ENCODE results near the gene SLC16A5. TPM values are rescaled to one million over a fixed set of nuclear protein-coding genes. Genes with fewer than 3 reads are reported as not detected.
A peak's percentile ranks its signal among the peaks of the same experiment; 100 is the strongest.
"Not testable (repeated sequence)": the region's sequence is repeated elsewhere in the genome, so short reads cannot be mapped to it uniquely, and the experiment has no call there.

Gene SLC16A5
- total and polyA plus RNA-seq, 9 donors, result 4.4 to 12.7 (median 8.2) TPM

DNA sequence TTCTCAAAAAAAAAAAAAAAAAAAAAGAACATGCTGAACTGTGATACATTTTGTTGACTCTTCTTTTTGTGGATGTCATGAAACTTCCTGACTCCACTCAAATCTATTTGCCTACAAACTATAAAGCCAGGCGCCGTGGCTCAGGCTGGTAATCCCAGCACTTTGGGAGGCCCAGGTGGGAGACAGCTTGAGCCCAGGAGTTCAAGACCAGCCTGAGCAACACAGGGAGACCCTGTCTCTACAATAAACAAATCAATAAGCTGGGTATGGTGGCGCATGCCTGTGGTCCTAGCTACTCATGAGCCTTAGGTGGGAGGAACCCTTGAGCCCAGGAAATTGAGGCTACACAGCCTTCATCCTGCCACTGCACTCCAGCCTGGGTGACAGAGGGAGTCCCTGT lies 45.2 kb downstream of the SLC16A5 start:
- no peaks in the 10 kb centered on the region for H3K9me3 ChIP-seq (replicated peaks; ENCODE audit: control insufficient read depth, low read depth, low read length)
- DNase-seq, result no peak
- H3K27me3 ChIP-seq (ENCODE audit: control insufficient read depth, insufficient read depth, low read length), result no peaks in the 10 kb centered on the region
- H3K27ac ChIP-seq (ENCODE audit: low read length), result no peak overlapping the region
- peaks cover 18% of the 10 kb centered on the region for H3K4me1 ChIP-seq (ENCODE audit: control insufficient read depth, insufficient read depth, low read length)
- peaks cover 29% of the 10 kb centered on the region for H3K36me3 ChIP-seq (ENCODE audit: control insufficient read depth, insufficient read depth, low read length)
- no peak overlapping the region for H3K4me3 ChIP-seq (ENCODE audit: low read length)
- no CpG with 5 or more reads among the region's 3 CpGs for WGBS (ENCODE audit: insufficient coverage)

DNA sequence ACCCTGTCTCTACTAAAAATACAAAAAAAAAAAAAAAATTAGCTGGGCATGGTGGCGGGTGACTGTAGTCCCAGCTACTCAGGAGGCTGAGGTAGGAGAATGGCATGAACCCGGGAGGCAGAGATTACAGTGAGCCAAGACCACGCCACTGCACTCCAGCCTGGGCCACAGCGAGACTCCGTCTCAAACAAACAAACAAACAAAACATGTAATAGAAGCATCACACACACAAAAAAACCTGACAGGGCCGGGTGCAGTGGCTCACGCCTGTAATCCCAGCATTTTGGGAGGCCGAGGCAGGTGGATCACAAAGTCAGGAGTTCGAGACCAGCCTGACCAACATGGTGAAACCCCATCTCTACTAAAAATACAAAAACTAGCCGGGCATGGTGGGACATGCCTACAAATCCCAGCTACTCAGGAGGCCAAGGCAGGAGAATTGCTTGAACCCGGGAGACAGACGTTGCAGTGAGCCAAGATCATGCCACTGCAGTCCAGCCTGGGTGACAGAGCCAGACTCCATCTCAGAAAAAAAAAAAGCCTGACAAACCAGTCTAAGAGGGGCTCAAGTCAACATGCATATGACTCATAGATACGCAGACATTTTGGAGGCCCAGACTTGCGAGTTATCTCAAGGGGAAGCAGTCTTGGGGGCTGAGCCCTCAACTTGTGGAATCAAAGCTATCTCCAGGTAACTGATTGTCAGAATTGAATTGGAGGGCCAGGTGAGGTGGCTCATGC lies 46.0 kb downstream of the SLC16A5 start:
- H3K9me3 ChIP-seq (replicated peaks; ENCODE audit: control insufficient read depth, low read depth, low read length); DNase-seq; H3K27ac ChIP-seq (ENCODE audit: low read length); H3K4me3 ChIP-seq (ENCODE audit: low read length); H3K27me3 ChIP-seq (ENCODE audit: control insufficient read depth, insufficient read depth, low read length): not testable (repeated sequence)
- Histone ChIP-seq H3K36me3 (ENCODE audit: control insufficient read depth, insufficient read depth, low read length) (peaks cover 28% of the 10 kb centered on the region), H3K4me1 (ENCODE audit: control insufficient read depth, insufficient read depth, low read length) (peaks cover 15% of the 10 kb centered on the region)
- 84% methylated on average over 10 of the region's 14 CpGs for WGBS (ENCODE audit: insufficient coverage)

DNA sequence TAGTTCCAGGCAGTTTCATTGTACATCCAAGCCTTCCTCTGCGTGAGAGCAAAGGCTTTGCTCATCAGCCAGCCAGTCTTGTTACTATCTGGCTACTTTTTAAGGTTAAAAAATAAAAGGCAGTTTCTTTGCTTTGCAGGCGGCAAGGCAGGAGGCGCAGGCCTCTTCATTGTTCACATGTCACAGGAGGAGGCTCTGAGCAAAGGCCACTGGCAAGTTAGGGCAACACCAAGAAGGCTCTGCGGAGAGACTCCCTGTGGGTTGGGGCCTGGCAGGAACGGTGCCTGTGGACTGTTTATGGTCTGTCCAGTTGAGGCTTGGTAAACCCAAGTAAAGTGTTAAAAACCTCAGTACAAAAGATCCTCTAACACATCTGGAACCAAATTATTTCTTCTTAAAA lies 47.7 kb downstream of the SLC16A5 start:
- WGBS (ENCODE audit: insufficient coverage), result 90% methylated on average over 2 of the region's 5 CpGs
- peaks cover 11% of the 10 kb centered on the region for H3K4me1 ChIP-seq (ENCODE audit: control insufficient read depth, insufficient read depth, low read length)
- no peak overlapping the region for H3K4me3 ChIP-seq (ENCODE audit: low read length)
- H3K27ac ChIP-seq (ENCODE audit: low read length), result no peak overlapping the region
- peaks cover 16% of the 10 kb centered on the region for H3K36me3 ChIP-seq (ENCODE audit: control insufficient read depth, insufficient read depth, low read length)
- no peak for DNase-seq
- no peaks in the 10 kb centered on the region for H3K9me3 ChIP-seq (replicated peaks; ENCODE audit: control insufficient read depth, low read depth, low read length)
- no peaks in the 10 kb centered on the region for H3K27me3 ChIP-seq (ENCODE audit: control insufficient read depth, insufficient read depth, low read length)

DNA sequence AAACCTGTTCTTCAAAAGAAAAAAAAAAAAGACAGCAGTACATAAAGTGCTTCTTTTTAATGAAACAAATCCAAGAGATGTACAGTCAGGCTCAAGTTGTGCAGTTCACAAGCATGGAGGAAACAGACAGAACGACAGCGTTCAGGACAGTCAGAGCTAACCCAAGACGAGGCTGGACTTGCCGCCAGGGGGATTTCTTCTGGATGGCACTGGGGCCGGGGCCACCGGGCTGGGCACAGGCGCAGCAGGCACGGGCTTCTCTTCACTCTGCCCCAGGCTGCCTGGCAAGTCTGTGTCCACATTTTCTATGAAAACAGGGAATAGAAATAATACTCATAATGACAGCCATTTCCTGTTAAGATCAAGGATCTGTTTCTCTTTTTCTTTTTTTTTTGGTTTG lies 48.2 kb downstream of the SLC16A5 start:
- H3K36me3 ChIP-seq (ENCODE audit: control insufficient read depth, insufficient read depth, low read length), result peaks cover 20% of the 10 kb centered on the region
- no peak for DNase-seq
- H3K9me3 ChIP-seq (replicated peaks; ENCODE audit: control insufficient read depth, low read depth, low read length), result no peaks in the 10 kb centered on the region
- no peaks in the 10 kb centered on the region for H3K27me3 ChIP-seq (ENCODE audit: control insufficient read depth, insufficient read depth, low read length)
- H3K27ac ChIP-seq (ENCODE audit: low read length), result no peak overlapping the region
- H3K4me1 ChIP-seq (ENCODE audit: control insufficient read depth, insufficient read depth, low read length), result peaks cover 6% of the 10 kb centered on the region
- 84% methylated on average over 4 of the region's 8 CpGs for WGBS (ENCODE audit: insufficient coverage)
- no peak overlapping the region for H3K4me3 ChIP-seq (ENCODE audit: low read length)

DNA sequence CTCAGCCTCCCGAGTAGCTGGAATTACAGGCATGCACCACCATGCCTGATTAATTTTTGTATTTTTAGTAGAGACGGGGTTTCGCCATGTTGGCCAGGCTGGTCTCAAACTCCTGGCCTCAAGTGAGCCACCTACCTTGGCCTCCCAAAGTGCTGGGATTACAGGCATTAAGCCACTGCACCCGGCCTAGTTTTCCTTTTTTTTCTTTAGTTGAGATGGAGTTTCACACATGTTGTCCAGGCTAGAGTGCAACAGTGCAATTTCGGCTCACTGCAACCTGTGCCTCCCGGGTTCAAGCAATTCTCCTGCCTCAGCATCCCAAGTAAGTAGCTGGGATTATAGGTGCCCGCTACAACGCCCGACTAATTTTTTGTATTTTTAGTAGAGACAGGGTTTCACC lies 50.0 kb downstream of the SLC16A5 start:
- WGBS (ENCODE audit: insufficient coverage), result 94% methylated on average over 6 of the region's 9 CpGs
- not testable (repeated sequence) for H3K4me1 ChIP-seq (ENCODE audit: control insufficient read depth, insufficient read depth, low read length); DNase-seq; H3K27me3 ChIP-seq (ENCODE audit: control insufficient read depth, insufficient read depth, low read length); H3K9me3 ChIP-seq (replicated peaks; ENCODE audit: control insufficient read depth, low read depth, low read length); H3K4me3 ChIP-seq (ENCODE audit: low read length); H3K27ac ChIP-seq (ENCODE audit: low read length)
- H3K36me3 ChIP-seq (ENCODE audit: control insufficient read depth, insufficient read depth, low read length), result peaks cover 30% of the 10 kb centered on the region

DNA sequence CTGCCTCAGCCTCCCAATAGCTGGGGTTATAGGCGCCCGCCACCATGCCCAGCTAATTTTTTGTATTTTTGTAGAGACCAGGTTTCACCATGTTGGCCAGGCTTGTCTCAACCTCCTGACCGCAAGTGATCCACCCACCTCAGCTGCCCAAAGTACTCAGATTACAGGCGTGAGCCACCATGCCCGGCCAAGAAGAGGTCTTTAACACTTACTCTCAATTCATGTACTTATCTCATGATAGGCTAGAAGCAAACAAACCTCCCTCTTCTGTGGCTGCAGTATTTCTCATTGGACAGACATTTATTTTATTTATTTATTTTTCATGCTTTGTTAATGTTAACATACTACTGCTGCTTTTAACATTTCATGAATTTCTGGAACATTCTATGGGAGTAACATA lies 50.8 kb downstream of the SLC16A5 start:
- Histone ChIP-seq H3K4me3 (ENCODE audit: low read length) (no peak overlapping the region), H3K27me3 (ENCODE audit: control insufficient read depth, insufficient read depth, low read length) (no peaks in the 10 kb centered on the region), H3K36me3 (ENCODE audit: control insufficient read depth, insufficient read depth, low read length) (peaks cover 37% of the 10 kb centered on the region), H3K9me3 (replicated peaks; ENCODE audit: control insufficient read depth, low read depth, low read length) (no peaks in the 10 kb centered on the region), H3K27ac (ENCODE audit: low read length) (no peak overlapping the region), H3K4me1 (ENCODE audit: control insufficient read depth, insufficient read depth, low read length) (no peaks in the 10 kb centered on the region)
- no peak for DNase-seq
- 100% methylated on average over 2 of the region's 5 CpGs for WGBS (ENCODE audit: insufficient coverage)

DNA sequence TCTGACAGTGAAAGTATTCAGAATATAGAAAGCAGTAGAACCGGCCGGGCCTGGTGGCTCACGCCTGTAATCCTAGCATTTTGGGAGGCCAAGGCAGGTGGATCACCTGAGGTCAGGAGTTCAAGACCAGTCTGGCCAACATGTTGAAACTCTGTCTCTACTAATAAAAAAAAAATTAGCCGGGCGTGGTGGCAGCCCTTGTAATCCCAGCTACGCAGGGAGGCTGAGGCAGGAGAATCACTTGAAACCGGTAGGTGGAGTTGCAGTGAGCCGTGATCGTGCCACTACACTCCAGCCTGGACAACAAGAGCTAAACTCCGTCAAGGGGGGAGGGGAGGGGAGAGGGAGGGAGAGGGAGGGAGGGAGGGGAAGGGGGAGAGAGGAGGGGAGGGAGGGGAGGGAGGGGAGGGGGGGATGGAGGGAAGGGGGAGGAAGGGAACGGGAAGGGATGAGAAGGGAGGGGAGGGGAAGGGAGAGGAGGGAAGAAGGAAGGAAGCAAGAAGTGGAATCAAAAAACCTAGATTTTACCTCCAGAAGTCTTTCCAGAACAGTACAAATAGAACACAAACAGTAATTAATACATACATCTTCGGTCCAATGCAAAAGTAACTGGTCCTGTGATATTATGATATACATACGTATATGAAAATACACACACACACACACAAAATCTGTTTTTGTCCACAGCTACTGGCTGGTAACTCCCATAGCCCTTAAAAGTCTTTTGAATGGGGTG lies 54.6 kb downstream of the SLC16A5 start:
- no peaks in the 10 kb centered on the region for H3K27me3 ChIP-seq (ENCODE audit: control insufficient read depth, insufficient read depth, low read length)
- H3K9me3 ChIP-seq (replicated peaks; ENCODE audit: control insufficient read depth, low read depth, low read length), result no peaks in the 10 kb centered on the region
- 91% methylated on average over 6 of the region's 13 CpGs for WGBS (ENCODE audit: insufficient coverage)
- no peak for DNase-seq
- H3K36me3 ChIP-seq (ENCODE audit: control insufficient read depth, insufficient read depth, low read length), result peaks cover 65% of the 10 kb centered on the region
- no peaks in the 10 kb centered on the region for H3K4me1 ChIP-seq (ENCODE audit: control insufficient read depth, insufficient read depth, low read length)
- H3K27ac ChIP-seq (ENCODE audit: low read length), result no peak overlapping the region
- H3K4me3 ChIP-seq (ENCODE audit: low read length), result no peak overlapping the region

DNA sequence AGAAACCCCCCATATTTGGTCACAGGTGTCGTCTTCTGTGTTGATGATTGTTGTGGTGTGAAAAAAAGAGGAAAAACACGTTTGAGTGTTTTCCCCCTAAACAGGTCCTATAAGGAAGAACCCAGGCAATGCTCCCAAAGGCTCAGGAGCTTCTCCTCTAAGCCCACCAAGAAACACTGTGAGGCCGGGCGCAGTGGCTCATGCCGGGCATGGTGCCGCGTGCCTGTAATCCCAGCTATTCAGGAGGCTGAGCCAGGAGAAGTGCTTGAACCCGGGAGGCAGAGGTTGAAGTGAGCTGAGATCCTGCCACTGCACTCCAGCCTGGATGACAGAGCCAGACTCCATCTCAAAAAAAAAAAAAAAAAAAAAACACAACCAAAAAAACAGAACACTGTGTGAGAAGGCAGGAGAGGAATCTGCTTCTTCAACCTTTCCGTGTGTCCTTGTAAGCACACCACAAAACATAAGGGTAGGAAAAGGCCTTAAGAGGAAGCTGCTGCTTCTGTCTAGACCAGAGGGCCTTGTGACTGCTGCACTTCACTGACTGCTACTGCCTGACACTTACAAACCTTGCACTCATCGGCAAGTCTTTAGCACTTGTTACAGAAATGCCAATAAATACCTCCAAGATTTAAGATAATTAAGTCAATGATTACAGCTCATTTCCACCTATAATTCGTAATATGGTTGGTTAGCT lies 57.2 kb downstream of the SLC16A5 start:
- DNase-seq, result peak; percentile 46
- H3K9me3 ChIP-seq (replicated peaks; ENCODE audit: control insufficient read depth, low read depth, low read length), result no peaks in the 10 kb centered on the region
- no peak overlapping the region for H3K27ac ChIP-seq (ENCODE audit: low read length)
- H3K4me3 ChIP-seq (ENCODE audit: low read length), result no peak overlapping the region
- H3K36me3 ChIP-seq (ENCODE audit: control insufficient read depth, insufficient read depth, low read length), result peaks cover 72% of the 10 kb centered on the region
- no peaks in the 10 kb centered on the region for H3K4me1 ChIP-seq (ENCODE audit: control insufficient read depth, insufficient read depth, low read length)
- H3K27me3 ChIP-seq (ENCODE audit: control insufficient read depth, insufficient read depth, low read length), result no peaks in the 10 kb centered on the region
- 91% methylated on average over 6 of the region's 11 CpGs for WGBS (ENCODE audit: insufficient coverage)

DNA sequence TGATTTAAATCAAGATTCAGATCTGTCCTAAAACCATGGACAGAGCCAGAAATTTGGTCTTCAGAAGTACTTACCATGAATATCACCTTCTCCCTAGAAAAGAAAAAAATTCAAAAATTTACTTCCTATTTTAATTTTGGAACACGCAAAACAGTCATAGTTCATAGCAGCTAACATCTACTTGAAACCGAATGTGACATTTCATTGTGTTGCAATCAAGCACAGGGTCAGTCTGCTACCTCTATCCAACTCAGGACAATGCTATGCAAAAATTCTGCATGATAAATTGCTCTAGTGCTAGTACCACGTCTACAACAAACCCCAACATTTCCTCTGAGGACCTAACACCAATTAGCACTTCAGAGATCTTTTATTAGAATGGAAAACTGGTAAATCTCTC lies 58.8 kb downstream of the SLC16A5 start:
- DNase-seq, result no peak
- peaks cover 4% of the 10 kb centered on the region for H3K4me1 ChIP-seq (ENCODE audit: control insufficient read depth, insufficient read depth, low read length)
- peaks cover 64% of the 10 kb centered on the region for H3K36me3 ChIP-seq (ENCODE audit: control insufficient read depth, insufficient read depth, low read length)
- H3K27ac ChIP-seq (ENCODE audit: low read length), result no peak overlapping the region
- 100% methylated on average over 2 of the region's 3 CpGs for WGBS (ENCODE audit: insufficient coverage)
- H3K4me3 ChIP-seq (ENCODE audit: low read length), result no peak overlapping the region
- no peaks in the 10 kb centered on the region for H3K27me3 ChIP-seq (ENCODE audit: control insufficient read depth, insufficient read depth, low read length)
- H3K9me3 ChIP-seq (replicated peaks; ENCODE audit: control insufficient read depth, low read depth, low read length), result no peaks in the 10 kb centered on the region

DNA sequence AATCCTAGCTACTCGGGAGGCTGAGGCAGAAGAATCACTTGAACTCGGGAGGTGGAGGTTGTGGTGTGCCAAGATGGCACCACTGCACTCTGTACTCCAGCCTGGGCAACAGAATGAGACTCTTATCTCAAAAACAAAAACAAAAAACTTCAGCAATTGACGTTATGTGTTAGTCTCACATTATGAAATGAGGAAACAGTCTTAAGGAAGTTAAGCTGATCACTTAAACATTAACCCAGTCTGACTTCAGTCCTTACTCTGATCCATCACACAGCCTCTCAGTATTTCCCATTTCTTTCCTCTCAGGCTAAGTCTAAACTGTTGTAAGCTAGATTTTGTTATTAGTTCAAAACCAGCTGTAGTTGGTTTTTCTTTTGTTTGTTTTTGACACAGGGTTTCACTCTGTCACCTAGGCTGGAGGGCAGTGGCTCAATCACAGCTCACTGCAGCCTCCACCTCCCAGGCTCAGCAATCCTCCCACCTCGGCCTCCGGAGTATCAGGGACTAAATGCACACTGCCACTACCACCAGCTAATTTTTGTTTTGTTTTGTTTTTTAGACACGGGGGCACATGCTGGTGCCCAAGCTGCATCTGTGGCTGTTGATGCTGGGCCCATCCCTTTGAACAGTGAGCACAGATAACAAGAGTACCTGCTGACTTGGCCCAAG lies 60.3 kb downstream of the SLC16A5 start:
- Histone ChIP-seq H3K9me3 (replicated peaks; ENCODE audit: control insufficient read depth, low read depth, low read length) (no peaks in the 10 kb centered on the region), H3K4me1 (ENCODE audit: control insufficient read depth, insufficient read depth, low read length) (peaks cover 11% of the 10 kb centered on the region), H3K36me3 (ENCODE audit: control insufficient read depth, insufficient read depth, low read length) (peaks cover 55% of the 10 kb centered on the region), H3K4me3 (ENCODE audit: low read length) (no peak overlapping the region), H3K27ac (ENCODE audit: low read length) (no peak overlapping the region), H3K27me3 (ENCODE audit: control insufficient read depth, insufficient read depth, low read length) (no peaks in the 10 kb centered on the region)
- DNase-seq, result no peak
- 92% methylated on average over 1 of the region's 6 CpGs for WGBS (ENCODE audit: insufficient coverage)

Data from muscle of leg (tissue), 11 donors.